Measurements from ENCODE around the gene KMT2A. TPM values are rescaled to one million over a fixed set of nuclear protein-coding genes. Genes with fewer than 3 reads are reported as not detected.

KMT2A gene
- polyA plus RNA-seq, 3 donors, result 7.9 to 14.4 (median 8.1) TPM

GRCh38 chr11:118528511-118528910 lies 92.2 kb downstream of the KMT2A start:
- WGBS, 3 donors, result 79 to 91% (median 89%) methylated on average over 6 of the region's 6 CpGs

GRCh38 chr11:118529584-118530175 lies 93.4 kb downstream of the KMT2A start:
- H3K27ac ChIP-seq (ENCODE audit: low read depth, low read length), result no peak overlapping the region
- WGBS, 3 donors, result 58 to 80% (median 76%) methylated on average over 5 of the region's 5 CpGs

More at GRCh38 chr11:118528511-118528910, 92.2 kb downstream of the KMT2A start:
- no peak overlapping the region for H3K27ac ChIP-seq (ENCODE audit: low read depth, low read length)

GRCh38 chr11:118530180-118530682 lies 93.9 kb downstream of the KMT2A start:
- H3K27ac ChIP-seq (ENCODE audit: low read depth, low read length), result no peak overlapping the region
- 2 to 5% (median 3%) methylated on average over 23 to 31 of the region's 31 CpGs for WGBS, 3 donors

GRCh38 chr11:118530683-118531596 lies 94.6 kb downstream of the KMT2A start, which contains the start of gene TMEM25:
TMEM25 (plus strand) TSS chr11:118531192; CDS start chr11:118531802, 610 bp downstream.
- 1 to 2% (median 1%) methylated on average over 67 to 94 of the region's 94 CpGs for WGBS, 3 donors
- no peak within 1 kb of the TSS for H3K27ac ChIP-seq (ENCODE audit: low read depth, low read length)

GRCh38 chr11:118531597-118532084 lies 95.3 kb downstream of the KMT2A start:
- H3K27ac ChIP-seq (ENCODE audit: low read depth, low read length), result no peak overlapping the region
- WGBS, 3 donors, result 12 to 30% (median 26%) methylated on average over 12 of the region's 12 CpGs

- 74 to 94% (median 89%) methylated on average over 10 of the region's 10 CpGs for WGBS, 3 donors
- no peak overlapping the region for H3K27ac ChIP-seq (ENCODE audit: low read depth, low read length)
Measured at GRCh38 chr11:118532091-118532490, 95.8 kb downstream of the KMT2A start.

- no peak overlapping the region for H3K27ac ChIP-seq (ENCODE audit: low read depth, low read length)
- 91 to 96% (median 93%) methylated on average over 18 to 19 of the region's 19 CpGs for whole genome bisulfite sequencing, 3 donors
Measured at GRCh38 chr11:118532852-118533768, 96.8 kb downstream of the KMT2A start.

GRCh38 chr11:118533769-118534729 lies 97.8 kb downstream of the KMT2A start:
- no peak overlapping the region for H3K27ac ChIP-seq (ENCODE audit: low read depth, low read length)
- 75 to 84% (median 82%) methylated on average over 27 of the region's 27 CpGs for WGBS, 3 donors

GRCh38 chr11:118535261-118535660 lies 99.0 kb downstream of the KMT2A start:
- 72 to 80% (median 76%) methylated on average over 9 of the region's 9 CpGs for WGBS, 3 donors
- H3K27ac ChIP-seq (ENCODE audit: low read depth, low read length), result no peak overlapping the region

- H3K27ac ChIP-seq (ENCODE audit: low read depth, low read length), result no peak overlapping the region
- WGBS, 3 donors, result 93 to 95% (median 94%) methylated on average over 5 of the region's 5 CpGs
Measured at GRCh38 chr11:118536726-118537125, 100.4 kb downstream of the KMT2A start.

- no peak overlapping the region for H3K27ac ChIP-seq (ENCODE audit: low read depth, low read length)
- 85 to 90% (median 89%) methylated on average over 6 of the region's 6 CpGs for WGBS, 3 donors
Measured at GRCh38 chr11:118537409-118537980, 101.2 kb downstream of the KMT2A start.

GRCh38 chr11:118544010-118544646 lies 107.8 kb downstream of the KMT2A start:
- H3K27ac ChIP-seq (ENCODE audit: low read depth, low read length), result no peak overlapping the region
- WGBS, 3 donors, result 87 to 92% (median 90%) methylated on average over 8 of the region's 8 CpGs

- no peak overlapping the region for H3K27ac ChIP-seq (ENCODE audit: low read depth, low read length)
- WGBS, 3 donors, result 80 to 89% (median 80%) methylated on average over 3 of the region's 3 CpGs
Measured at GRCh38 chr11:118544647-118545010, 108.3 kb downstream of the KMT2A start.

GRCh38 chr11:118545533-118545932 lies 109.2 kb downstream of the KMT2A start:
- no peak overlapping the region for H3K27ac ChIP-seq (ENCODE audit: low read depth, low read length)
- WGBS, 3 donors, result 83 to 88% (median 85%) methylated on average over 5 of the region's 5 CpGs

GRCh38 chr11:118547132-118547531 lies 110.8 kb downstream of the KMT2A start:
- WGBS, 3 donors, result 83 to 96% (median 96%) methylated on average over 2 of the region's 2 CpGs
- H3K27ac ChIP-seq (ENCODE audit: low read depth, low read length), result no peak overlapping the region

GRCh38 chr11:118552341-118552740 lies 116.0 kb downstream of the KMT2A start:
- no peak overlapping the region for H3K27ac ChIP-seq (ENCODE audit: low read depth, low read length)
- 85 to 88% (median 88%) methylated on average over 4 of the region's 4 CpGs for WGBS, 3 donors

Data from adipose tissue (tissue), 3 donors.